Natural killer cell treated with Interleukin-12 subunit alpha and Interleukin-12 subunit beta and Interleukin-15 and Interleukin-18, amount 100 ng/mL, for 72 hours (primary cell): ENCODE measurements around the gene KLHL13. TPM values are rescaled to one million over a fixed set of nuclear protein-coding genes. Genes with fewer than 3 reads are reported as not detected.

Source experiments
- total RNA-seq, 2 donors: library from RNA; stranded (reverse); gene quantifications; one replicate each; pipeline ENCODE4 v1.2.3, GENCODE V29; 2022

Gene KLHL13
- total RNA-seq, 2 donors from 2014 or later: 0.86 to 1.0 TPM

Other genes with a start within 250 kb of the KLHL13 start
- gene WDR44, start 229.3 kb upstream of the KLHL13 start, total RNA-seq: 10 to 100 TPM; 21.6 to 23.1 TPM